Fibroblast of lung (primary cell): Measurements from ENCODE around the gene CES2.

ENCODE experiments used
- EZH2 ChIP-seq: IDR thresholded peaks from 2 replicates; pipeline ENCODE4 v1.5.1; 2012; ENCODE audit warnings: low read length, control low read depth, mild to moderate bottlenecking; ENCODE audit errors: missing control alignments
- TF ChIP-seq, protein P1 (sequence below), 2 donors: IDR thresholded peaks in 1 of 2; conservative IDR thresholded peaks in 1 of 2; 1 replicate in 1 of 2; 2 replicates in 1 of 2; pipeline ENCODE4 v1.5.1; 2011 to 2012; ENCODE audit warnings: low read length in 2 of 2, control low read depth in 1 of 2, inconsistent platforms in 1 of 2, low read depth in 1 of 2, mild to moderate bottlenecking in 1 of 2

GRCh38 chr16:66906916-66907836, 28.1 kb upstream of the CES2 start:
- no peak for TF ChIP-seq EZH2
- TF ChIP-seq, protein P1, sequence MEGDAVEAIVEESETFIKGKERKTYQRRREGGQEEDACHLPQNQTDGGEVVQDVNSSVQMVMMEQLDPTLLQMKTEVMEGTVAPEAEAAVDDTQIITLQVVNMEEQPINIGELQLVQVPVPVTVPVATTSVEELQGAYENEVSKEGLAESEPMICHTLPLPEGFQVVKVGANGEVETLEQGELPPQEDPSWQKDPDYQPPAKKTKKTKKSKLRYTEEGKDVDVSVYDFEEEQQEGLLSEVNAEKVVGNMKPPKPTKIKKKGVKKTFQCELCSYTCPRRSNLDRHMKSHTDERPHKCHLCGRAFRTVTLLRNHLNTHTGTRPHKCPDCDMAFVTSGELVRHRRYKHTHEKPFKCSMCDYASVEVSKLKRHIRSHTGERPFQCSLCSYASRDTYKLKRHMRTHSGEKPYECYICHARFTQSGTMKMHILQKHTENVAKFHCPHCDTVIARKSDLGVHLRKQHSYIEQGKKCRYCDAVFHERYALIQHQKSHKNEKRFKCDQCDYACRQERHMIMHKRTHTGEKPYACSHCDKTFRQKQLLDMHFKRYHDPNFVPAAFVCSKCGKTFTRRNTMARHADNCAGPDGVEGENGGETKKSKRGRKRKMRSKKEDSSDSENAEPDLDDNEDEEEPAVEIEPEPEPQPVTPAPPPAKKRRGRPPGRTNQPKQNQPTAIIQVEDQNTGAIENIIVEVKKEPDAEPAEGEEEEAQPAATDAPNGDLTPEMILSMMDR (conservative IDR thresholded peaks at IDR 0.05 in 1 of 2, IDR thresholded peaks at IDR 0.05 in 1 of 2; ENCODE audit: low read depth in 1 of 2, low read length in 2 of 2) = no peak
